Endothelial cell of umbilical vein (primary cell): ENCODE data around the gene ARID1B. TPM values are rescaled to one million over a fixed set of nuclear protein-coding genes. Genes with fewer than 3 reads are reported as not detected.

ENCODE experiments used
- BruUV-seq: library from RNA; stranded (reverse); fragments of 400-500 nt; replicated peaks from 2 replicates; lab custom pipeline; 2021; lab: Mats Ljungman, UMichigan
- CTCF ChIA-PET: fragments of 300-600, 350-600 bp; sonication (Branson Sonifier 250); formaldehyde crosslinking; loops from one replicate; lab custom pipeline; 2021; ENCODE audit warnings: antibody characterized with exemption, inconsistent platforms; lab: Charles Lee
- POLR2A ChIA-PET: fragments of 300-600, 350-600 bp; sonication (Branson Sonifier 250); formaldehyde crosslinking; loops from one replicate; lab custom pipeline; 2021; ENCODE audit warnings: antibody characterized with exemption, inconsistent platforms; lab: Charles Lee
- DNase-seq: peaks from one replicate; pipeline ENCODE4 v3.0.0-alpha.2; 2011; ENCODE audit warnings: low read depth, low spot score
- FAIRE-seq: peaks from 2 replicates; lab custom pipeline; 2011; peaks lifted over from hg19 to GRCh38; lab: Jason Lieb, UNC
- H2AFZ ChIP-seq: 2 replicates; pipeline ENCODE4 v1.6.0; 2012; ENCODE audit warnings: low read depth, low read length, control low read depth, inconsistent platforms
- H3K27ac ChIP-seq: 2 replicates; pipeline ENCODE4 v1.5.1; 2011; ENCODE audit warnings: low read depth, mild to moderate bottlenecking, control low read depth, low read length, moderate library complexity; ENCODE audit not compliant: insufficient read depth
- H3K27me3 ChIP-seq, 2 experiments: 2 replicates each; pipeline versions ENCODE4 v1.6.0 to v1.6.1; 2011; ENCODE audit warnings: low read length in 2 of 2, mixed read lengths in 1 of 2; ENCODE audit not compliant: control insufficient read depth in 2 of 2, insufficient read depth in 2 of 2
- H3K36me3 ChIP-seq, 2 experiments: 2 replicates in 1 of 2; 3 replicates in 1 of 2; pipeline ENCODE4 v1.5.1; 2011; ENCODE audit warnings: low read length in 2 of 2, mild to moderate bottlenecking in 1 of 2, moderate library complexity in 1 of 2; ENCODE audit not compliant: control insufficient read depth in 2 of 2, insufficient read depth in 2 of 2; ENCODE audit errors: extremely low read depth in 1 of 2
- H3K4me1 ChIP-seq: 3 replicates; pipeline ENCODE4 v1.5.1; 2011; ENCODE audit warnings: mild to moderate bottlenecking, low read length; ENCODE audit not compliant: control insufficient read depth, insufficient read depth; ENCODE audit errors: extremely low read depth
- H3K4me2 ChIP-seq: 2 replicates; pipeline ENCODE4 v1.6.1; 2011; ENCODE audit warnings: low read length, control low read depth, mixed read lengths; ENCODE audit not compliant: insufficient read depth
- H3K4me3 ChIP-seq, 3 experiments: fragments of 200-600 bp in 1 of 3; sonication (generic), shearing (Covaris generic) in 1 of 3; replicated peaks in 1 of 3; 2 replicates each; pipeline ENCODE4 v1.5.1; 2011 to 2016; ENCODE audit warnings: control low read depth in 3 of 3, low read length in 3 of 3, mild to moderate bottlenecking in 2 of 3, inconsistent platforms in 1 of 3, low read depth in 1 of 3, moderate library complexity in 1 of 3; ENCODE audit not compliant: insufficient read depth in 1 of 3
- H3K79me2 ChIP-seq: 2 replicates; pipeline ENCODE4 v1.6.0; 2012; ENCODE audit warnings: low read length, inconsistent platforms; ENCODE audit not compliant: control insufficient read depth, insufficient read depth
- H3K9ac ChIP-seq: replicated peaks from 2 replicates; pipeline ENCODE3; 2011; ENCODE audit warnings: low read length, control low read depth; ENCODE audit not compliant: insufficient read depth; ENCODE audit errors: extremely low read depth
- H3K9me1 ChIP-seq: replicated peaks from 3 replicates; pipeline ENCODE4 v1.6.0; 2011; ENCODE audit warnings: mild to moderate bottlenecking, low read length; ENCODE audit not compliant: control insufficient read depth, insufficient read depth; ENCODE audit errors: extremely low read depth
- H3K9me3 ChIP-seq: replicated peaks from 2 replicates; pipeline ENCODE4 v1.5.1; 2012; ENCODE audit warnings: low read length, inconsistent platforms; ENCODE audit not compliant: control insufficient read depth, insufficient read depth
- H4K20me1 ChIP-seq: replicated peaks from 2 replicates; pipeline ENCODE3; 2011; ENCODE audit warnings: mild to moderate bottlenecking, low read length; ENCODE audit not compliant: control insufficient read depth, insufficient read depth; ENCODE audit errors: extremely low read depth
- GATA2 ChIP-seq: IDR thresholded peaks from 2 replicates; pipeline ENCODE4 v1.7.0; 2011; ENCODE audit warnings: low read depth, mild to moderate bottlenecking, moderate library complexity, mixed read lengths, low read length; ENCODE audit not compliant: insufficient read length, insufficient read depth
- JUN ChIP-seq: IDR thresholded peaks from 2 replicates; pipeline ENCODE4 v1.6.1; 2011; ENCODE audit warnings: borderline replicate concordance, low read depth; ENCODE audit not compliant: insufficient read length, insufficient read depth
- MAX ChIP-seq: IDR thresholded peaks from 2 replicates; pipeline ENCODE4 v1.6.1; 2011; ENCODE audit not compliant: insufficient read depth, insufficient read length
- MYC ChIP-seq: IDR thresholded peaks from one replicate; pipeline ENCODE4 v1.6.1; 2011; ENCODE audit warnings: mild to moderate bottlenecking, low read depth, low read length
- POLR2A ChIP-seq: IDR thresholded peaks from 2 replicates; pipeline ENCODE4 v1.6.1; 2012; ENCODE audit warnings: low read depth, mild to moderate bottlenecking, control low read depth, low read length
- POLR2AphosphoS5 ChIP-seq: IDR thresholded peaks from 2 replicates; pipeline ENCODE4 v1.6.1; 2012; ENCODE audit warnings: low read depth, mild to moderate bottlenecking, control low read depth, low read length, moderate library complexity; ENCODE audit not compliant: insufficient read depth
- dilution Hi-C: fragments of 300-500 bp; cut with MboI; formaldehyde crosslinking; loops from one replicate; pipeline ENCODE4 v1.15.0; 2019; ENCODE audit warnings: low sequenced_read_pairs; ENCODE audit not compliant: extremely low pct_ligation_motif_present
- intact Hi-C: fragments of 100-400 bp; cut with micrococcal nuclease; formaldehyde crosslinking; loops from one replicate; pipeline ENCODE4 v1.10.0; 2022
- polyA plus RNA-seq, 4 experiments: library from polyadenylated mRNA; depleted of rRNA in 3 of 4; stranded (reverse) in 3 of 4; unstranded in 1 of 4; fragments of >200 nt; gene quantifications; 2 replicates each; pipeline versions ENCODE4 v1.2.1 to v1.2.3, GENCODE V29; 2011 to 2012; ENCODE audit warnings: missing spikeins in 1 of 4
- total RNA-seq: library from RNA; stranded (reverse); gene quantifications from 2 replicates; pipeline ENCODE4 v1.2.3, GENCODE V29; 2021
- TF ChIP-seq, protein P1 (sequence below), 2 donors: IDR thresholded peaks; 1 replicate in 1 of 2; 2 replicates in 1 of 2; pipeline ENCODE4 v1.5.1; 2011; ENCODE audit warnings: low read length in 2 of 2, mild to moderate bottlenecking in 2 of 2, moderate library complexity in 2 of 2, control low read depth in 1 of 2, inconsistent platforms in 1 of 2, low read depth in 1 of 2; ENCODE audit not compliant: insufficient read depth in 1 of 2; ENCODE audit errors: extremely low read depth in 1 of 2

The ARID1B gene
- total and polyA plus RNA-seq, 2 donors (not counting 3 experiments of a cell fraction or from before 2014, with no cell fraction given): 21.8 to 89.5 TPM

GRCh38 chr6:157245436-157245835, 468.3 kb downstream of the ARID1B start:
- DNase-seq (no peak), FAIRE-seq (no peak)
- TF ChIP-seq GATA2 (no peak), MYC (no peak), MAX (no peak), JUN (no peak), POLR2A (no peak), POLR2AphosphoS5 (no peak)
- TF ChIP-seq, protein P1, sequence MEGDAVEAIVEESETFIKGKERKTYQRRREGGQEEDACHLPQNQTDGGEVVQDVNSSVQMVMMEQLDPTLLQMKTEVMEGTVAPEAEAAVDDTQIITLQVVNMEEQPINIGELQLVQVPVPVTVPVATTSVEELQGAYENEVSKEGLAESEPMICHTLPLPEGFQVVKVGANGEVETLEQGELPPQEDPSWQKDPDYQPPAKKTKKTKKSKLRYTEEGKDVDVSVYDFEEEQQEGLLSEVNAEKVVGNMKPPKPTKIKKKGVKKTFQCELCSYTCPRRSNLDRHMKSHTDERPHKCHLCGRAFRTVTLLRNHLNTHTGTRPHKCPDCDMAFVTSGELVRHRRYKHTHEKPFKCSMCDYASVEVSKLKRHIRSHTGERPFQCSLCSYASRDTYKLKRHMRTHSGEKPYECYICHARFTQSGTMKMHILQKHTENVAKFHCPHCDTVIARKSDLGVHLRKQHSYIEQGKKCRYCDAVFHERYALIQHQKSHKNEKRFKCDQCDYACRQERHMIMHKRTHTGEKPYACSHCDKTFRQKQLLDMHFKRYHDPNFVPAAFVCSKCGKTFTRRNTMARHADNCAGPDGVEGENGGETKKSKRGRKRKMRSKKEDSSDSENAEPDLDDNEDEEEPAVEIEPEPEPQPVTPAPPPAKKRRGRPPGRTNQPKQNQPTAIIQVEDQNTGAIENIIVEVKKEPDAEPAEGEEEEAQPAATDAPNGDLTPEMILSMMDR (IDR thresholded peaks at IDR 0.05; ENCODE audit: extremely low read depth in 1 of 2, insufficient read depth in 1 of 2, low read depth in 1 of 2, low read length in 2 of 2): no peak
- Histone ChIP-seq H3K27ac (no peak overlapping the region), H3K36me3 (no peaks in the 10 kb centered on the region), H2AFZ (no peak overlapping the region), H3K4me2 (no peak overlapping the region), H3K79me2 (no peaks in the 10 kb centered on the region), H3K9ac (no peak overlapping the region), H3K9me1 (no peaks in the 10 kb centered on the region), H4K20me1 (no peaks in the 10 kb centered on the region), H3K4me1 (no peaks in the 10 kb centered on the region), H3K9me3 (peaks cover 2% of the 10 kb centered on the region), H3K4me3 (no peak overlapping the region), H3K27me3 (peaks cover 11 to 17% of the 10 kb centered on the region in 2 experiments)
- intact Hi-C loops (no loop called here), dilution Hi-C loops (no loop called here)
- BruUV-seq: no TSS peak
- POLR2A ChIA-PET: no interaction called here
- CTCF ChIA-PET: interaction anchor here (2.1 kb wide), 1 partner anchor 10 kb away, joined by 5 read pairs; no protein-coding TSS in a partner anchor
